IMR-90 (cell line): ENCODE measurements around the gene CD300LB. TPM values are rescaled to one million over a fixed set of nuclear protein-coding genes. Genes with fewer than 3 reads are reported as not detected.

Experiments used
- ATAC-seq: fragments of 200-7000 bp; cut with Tn5 transposase; 2 replicates; pipeline ENCODE4 v1.9.1; 2020; ENCODE audit warnings: low read depth, mild to moderate bottlenecking, moderate library complexity
- BruUV-seq: library from RNA; stranded (reverse); fragments of 400-500 nt; replicated peaks from 2 replicates; lab custom pipeline; 2021; lab: Mats Ljungman, UMichigan
- CTCF ChIA-PET: fragments of 300-600 bp; formaldehyde crosslinking; extraction: SDS; loops from one replicate; lab custom pipeline; 2021; ENCODE audit warnings: antibody characterized with exemption; lab: Yijun Ruan, JAX
- POLR2A ChIA-PET: fragments of 300-600 bp; sonication (Branson Sonifier 250); formaldehyde crosslinking; loops from one replicate; lab custom pipeline; 2022; ENCODE audit warnings: antibody characterized with exemption; ENCODE audit not compliant: unreplicated experiment; lab: Charles Lee
- DNase-seq: peaks from one replicate; pipeline ENCODE4 v3.0.0; 2013
- H2AFZ ChIP-seq: replicated peaks from 2 replicates; pipeline ENCODE3; 2013; ENCODE audit warnings: low read length, mild to moderate bottlenecking; ENCODE audit not compliant: poor library complexity
- H2AK5ac ChIP-seq: 2 replicates; pipeline ENCODE4 v1.6.1; 2013; ENCODE audit warnings: low read depth, low read length, inconsistent platforms
- H2AK9ac ChIP-seq: replicated peaks from 2 replicates; pipeline ENCODE3; 2013; ENCODE audit warnings: mild to moderate bottlenecking, low read depth, low read length, moderate library complexity; ENCODE audit not compliant: poor library complexity
- H2BK120ac ChIP-seq: 2 replicates; pipeline ENCODE4 v1.6.1; 2013; ENCODE audit warnings: low read depth, low read length, inconsistent platforms
- H2BK15ac ChIP-seq: 3 replicates; pipeline ENCODE4 v1.6.1; 2013; ENCODE audit warnings: low read depth, low read length, inconsistent platforms
- H2BK20ac ChIP-seq: 2 replicates; pipeline ENCODE4 v1.6.1; 2013; ENCODE audit warnings: low read depth, mild to moderate bottlenecking, inconsistent platforms, low read length, moderate library complexity
- H2BK5ac ChIP-seq: 2 replicates; pipeline ENCODE4 v1.6.1; 2013; ENCODE audit warnings: mild to moderate bottlenecking, low read depth, low read length, inconsistent platforms; ENCODE audit not compliant: poor library complexity, severe bottlenecking
- H3K14ac ChIP-seq: replicated peaks from 2 replicates; pipeline ENCODE4 v1.6.1; 2013; ENCODE audit warnings: low read depth, low read length, inconsistent platforms
- H3K18ac ChIP-seq: 2 replicates; pipeline ENCODE4 v1.6.1; 2013; ENCODE audit warnings: low read depth, low read length, control low read depth
- H3K23ac ChIP-seq: 2 replicates; pipeline ENCODE4 v1.6.1; 2013; ENCODE audit warnings: low read depth, low read length, inconsistent platforms
- H3K27ac ChIP-seq: 2 replicates; pipeline ENCODE4 v1.5.1; 2013; ENCODE audit warnings: mild to moderate bottlenecking, control low read depth, low read length; ENCODE audit not compliant: insufficient read depth
- H3K27me3 ChIP-seq: 2 replicates; pipeline ENCODE4 v1.6.1; 2013; ENCODE audit warnings: low read length; ENCODE audit not compliant: control insufficient read depth, insufficient read depth
- H3K36me3 ChIP-seq: 2 replicates; pipeline ENCODE4 v1.6.1; 2013; ENCODE audit warnings: low read length, mixed read lengths; ENCODE audit not compliant: control insufficient read depth, insufficient read depth
- H3K4ac ChIP-seq: 2 replicates; pipeline ENCODE4 v1.6.1; 2013; ENCODE audit warnings: low read depth, low read length, inconsistent platforms
- H3K4me1 ChIP-seq: 2 replicates; pipeline ENCODE4 v1.6.1; 2013; ENCODE audit warnings: low read length, mixed read lengths; ENCODE audit not compliant: control insufficient read depth, insufficient read depth
- H3K4me2 ChIP-seq: 2 replicates; pipeline ENCODE4 v1.6.1; 2013; ENCODE audit warnings: low read depth, mild to moderate bottlenecking, control low read depth, low read length, moderate library complexity
- H3K4me3 ChIP-seq: 2 replicates; pipeline ENCODE4 v1.5.1; 2013; ENCODE audit warnings: low read depth, mild to moderate bottlenecking, control low read depth, low read length, moderate library complexity; ENCODE audit not compliant: insufficient read depth
- H3K56ac ChIP-seq: 2 replicates; pipeline ENCODE4 v1.6.1; 2013; ENCODE audit warnings: low read length, inconsistent platforms; ENCODE audit not compliant: insufficient read depth; ENCODE audit errors: extremely low read depth
- H3K79me1 ChIP-seq, 2 experiments: 2 replicates each; pipeline ENCODE4 v1.6.1; 2013; ENCODE audit warnings: low read length in 2 of 2, inconsistent platforms in 1 of 2, low read depth in 1 of 2
- H3K9ac ChIP-seq: 2 replicates; pipeline ENCODE4 v1.6.1; 2013; ENCODE audit warnings: low read depth, low read length, control low read depth
- H3K9me1 ChIP-seq: 2 replicates; pipeline ENCODE4 v1.6.1; 2013; ENCODE audit warnings: low read length, inconsistent platforms; ENCODE audit not compliant: insufficient read depth
- H3K9me3 ChIP-seq: 2 replicates; pipeline ENCODE4 v1.6.1; 2013; ENCODE audit warnings: low read length; ENCODE audit not compliant: control insufficient read depth, insufficient read depth
- H4K20me1 ChIP-seq: 2 replicates; pipeline ENCODE4 v1.6.1; 2013; ENCODE audit warnings: low read length, inconsistent platforms; ENCODE audit not compliant: insufficient read depth
- H4K5ac ChIP-seq: 2 replicates; pipeline ENCODE4 v1.6.1; 2013; ENCODE audit warnings: mild to moderate bottlenecking, low read depth, low read length, control low read depth
- H4K8ac ChIP-seq, 2 experiments: 2 replicates each; pipeline ENCODE4 v1.6.1; 2013; ENCODE audit warnings: low read depth in 2 of 2, low read length in 2 of 2, control low read depth in 1 of 2, inconsistent platforms in 1 of 2
- H4K91ac ChIP-seq: 2 replicates; pipeline ENCODE4 v1.6.1; 2013; ENCODE audit warnings: low read depth, low read length, inconsistent platforms; ENCODE audit not compliant: insufficient read depth
- USF2 ChIP-seq: fragments of 150-350 bp; IDR thresholded peaks from 2 replicates; pipeline ENCODE4 v1.6.1; 2017; ENCODE audit warnings: mild to moderate bottlenecking, antibody characterized with exemption, low read length, low read depth
- WGBS, 2 experiments: methylation state at CpG; one replicate each; pipeline versions ENCODE4 v1.1.5 to v1.1.7; 2013; ENCODE audit warnings: missing lambda C conversion rate in 2 of 2; ENCODE audit not compliant: insufficient read length in 1 of 2; ENCODE audit errors: extremely low coverage in 2 of 2; 5-methylcytosine and 5-hydroxymethylcytosine counted together
- dilution Hi-C: fragments of 300-500 bp; cut with HindIII; formaldehyde crosslinking; loops from one replicate; pipeline ENCODE4 v1.14.3; 2018; ENCODE audit warnings: low sequenced_read_pairs; ENCODE audit not compliant: unreplicated experiment
- in situ Hi-C: fragments of 300-500 bp; cut with MboI; formaldehyde crosslinking; loops from 3 replicates; pipeline ENCODE4 v1.14.3; 2019; ENCODE audit warnings: low sequenced_read_pairs, inconsistent platforms, mixed read lengths
- intact Hi-C: fragments of 100-400 bp; cut with micrococcal nuclease; formaldehyde crosslinking; loops from 2 replicates; pipeline ENCODE4 v1.10.0; 2022
- polyA plus RNA-seq, 3 experiments: library from polyadenylated mRNA; depleted of rRNA; stranded (reverse); fragments of >200 nt; gene quantifications; 2 replicates each; pipeline ENCODE4 v1.2.3, GENCODE V29; 2012; ENCODE audit warnings: low replicate concordance in 1 of 3
- total RNA-seq: library from RNA; depleted of rRNA; stranded (reverse); fragments of >200 nt; gene quantifications from 2 replicates; pipeline ENCODE4 v1.2.3, GENCODE V29; 2012

Gene CD300LB
- total and polyA plus RNA-seq, 2 of the 4 experiments (the other 2 are of a cell fraction): not detected

- H4K8ac ChIP-seq: no peak overlapping the region
- no peak for DNase-seq
- H3K27me3 ChIP-seq: no peaks in the 10 kb centered on the region
- no peaks in the 10 kb centered on the region for H3K79me1 ChIP-seq
- no peak overlapping the region for H3K18ac ChIP-seq
- H2AFZ ChIP-seq: no peak overlapping the region
- H2BK20ac ChIP-seq: no peak overlapping the region
- POLR2A ChIA-PET: no interaction called here
- no peaks in the 10 kb centered on the region for H3K9me1 ChIP-seq
- H3K14ac ChIP-seq: no peak overlapping the region
- BruUV-seq: no TSS peak
- no peak overlapping the region for H3K27ac ChIP-seq
- no peak overlapping the region for H3K4me3 ChIP-seq
- TF ChIP-seq USF2: no peak
- no peaks in the 10 kb centered on the region for H3K36me3 ChIP-seq
- intact Hi-C loops: no loop called here
- no peaks in the 10 kb centered on the region for H3K4me1 ChIP-seq
- H4K20me1 ChIP-seq: no peaks in the 10 kb centered on the region
- H2BK5ac ChIP-seq: no peak overlapping the region
- no peak overlapping the region for H2BK15ac ChIP-seq
- dilution Hi-C loops: no loop called here
- in situ Hi-C loops: no loop called here
- no peak overlapping the region for H4K5ac ChIP-seq
- no peak overlapping the region for H2AK5ac ChIP-seq
- peaks cover 45% of the 10 kb centered on the region for H3K9me3 ChIP-seq
- CTCF ChIA-PET: no interaction called here
- no peak overlapping the region for H3K23ac ChIP-seq
- no peak overlapping the region for H2BK120ac ChIP-seq
- no peak for ATAC-seq
- WGBS, 2 experiments: 0% methylated on average over 1 of the region's 3 CpGs; no CpG with 5 or more reads in 1 of the 2 experiments
- H3K4ac ChIP-seq: no peak overlapping the region
- H3K4me2 ChIP-seq: no peak overlapping the region
- H3K56ac ChIP-seq: no peak overlapping the region
- H4K91ac ChIP-seq: no peak overlapping the region
- no peak overlapping the region for H3K9ac ChIP-seq
- no peak overlapping the region for H2AK9ac ChIP-seq
These were observed 8.0 kb downstream of the CD300LB start for GRCh38 chr17:74523308-74523707.
